ENCODE measurements around the gene SKP1.

DNA sequence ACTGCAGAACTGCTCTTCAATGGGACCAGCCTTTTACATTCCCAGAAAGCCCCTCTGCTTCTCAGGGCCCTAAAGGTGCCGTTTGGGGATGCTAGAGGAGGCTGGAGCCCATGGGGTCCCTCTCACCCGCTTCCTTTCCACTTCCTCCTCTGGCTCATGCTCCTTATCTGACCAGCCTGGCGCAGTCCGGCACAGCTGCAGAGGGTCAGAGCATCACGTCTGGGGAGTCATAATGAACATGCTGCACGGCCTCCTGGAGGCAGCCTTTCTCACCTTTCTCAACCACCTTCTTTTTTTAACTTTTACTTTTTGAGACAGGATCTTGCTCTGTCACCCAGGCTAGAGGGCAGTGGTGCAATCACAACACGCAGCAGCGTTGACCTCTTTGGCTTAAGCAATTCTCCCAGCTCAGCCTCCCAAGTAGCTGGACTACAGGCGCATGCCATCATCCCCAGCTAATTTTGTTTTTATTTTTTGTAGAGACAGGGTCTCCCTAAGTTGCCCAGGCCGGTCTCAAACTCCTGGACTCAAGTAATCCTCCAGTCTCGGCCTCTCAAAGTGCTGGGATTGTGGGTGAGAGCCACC, 77.4 kb downstream of the SKP1 start:
- TF ChIP-seq, protein P1, sequence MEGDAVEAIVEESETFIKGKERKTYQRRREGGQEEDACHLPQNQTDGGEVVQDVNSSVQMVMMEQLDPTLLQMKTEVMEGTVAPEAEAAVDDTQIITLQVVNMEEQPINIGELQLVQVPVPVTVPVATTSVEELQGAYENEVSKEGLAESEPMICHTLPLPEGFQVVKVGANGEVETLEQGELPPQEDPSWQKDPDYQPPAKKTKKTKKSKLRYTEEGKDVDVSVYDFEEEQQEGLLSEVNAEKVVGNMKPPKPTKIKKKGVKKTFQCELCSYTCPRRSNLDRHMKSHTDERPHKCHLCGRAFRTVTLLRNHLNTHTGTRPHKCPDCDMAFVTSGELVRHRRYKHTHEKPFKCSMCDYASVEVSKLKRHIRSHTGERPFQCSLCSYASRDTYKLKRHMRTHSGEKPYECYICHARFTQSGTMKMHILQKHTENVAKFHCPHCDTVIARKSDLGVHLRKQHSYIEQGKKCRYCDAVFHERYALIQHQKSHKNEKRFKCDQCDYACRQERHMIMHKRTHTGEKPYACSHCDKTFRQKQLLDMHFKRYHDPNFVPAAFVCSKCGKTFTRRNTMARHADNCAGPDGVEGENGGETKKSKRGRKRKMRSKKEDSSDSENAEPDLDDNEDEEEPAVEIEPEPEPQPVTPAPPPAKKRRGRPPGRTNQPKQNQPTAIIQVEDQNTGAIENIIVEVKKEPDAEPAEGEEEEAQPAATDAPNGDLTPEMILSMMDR (IDR thresholded peaks at IDR 0.05; ENCODE audit: insufficient read depth, low read depth, low read length): no peak
- no peak for TF ChIP-seq EZH2 (IDR thresholded peaks at IDR 0.05; ENCODE audit: insufficient read depth, low read length)
